GM12878 (cell line): Measurements from ENCODE around the gene AHNAK. TPM values are rescaled to one million over a fixed set of nuclear protein-coding genes. Genes with fewer than 3 reads are reported as not detected.

Experiments used
- BACH1 ChIP-seq: fragments of 450-650 bp; IDR thresholded peaks from 2 replicates; pipeline ENCODE4 v1.6.1; 2017; ENCODE audit warnings: mild to moderate bottlenecking, borderline replicate concordance
- CBX3 ChIP-seq: fragments of 200-600 bp; sonication (generic); IDR thresholded peaks from 2 replicates; pipeline ENCODE4 v1.6.1; 2016; ENCODE audit warnings: low read depth, borderline replicate concordance
- EGR1 ChIP-seq, 2 experiments: IDR thresholded peaks; 1 replicate in 1 of 2; 2 replicates in 1 of 2; pipeline ENCODE4 v1.6.1; 2011 to 2012; ENCODE audit warnings: low read depth in 2 of 2, low read length in 2 of 2, borderline replicate concordance in 1 of 2, mild to moderate bottlenecking in 1 of 2, moderate library complexity in 1 of 2
- EP300 ChIP-seq, 2 experiments: fragments of 150-350 bp in 1 of 2; IDR thresholded peaks; 2 replicates each; pipeline ENCODE4 v1.6.1; 2011 to 2012; ENCODE audit warnings: low read depth in 2 of 2, low read length in 2 of 2, borderline replicate concordance in 1 of 2, improper control_type of control experiment in 1 of 2, inconsistent platforms in 1 of 2; ENCODE audit not compliant: control insufficient read depth in 1 of 2
- FOXM1 ChIP-seq: IDR thresholded peaks from 2 replicates; pipeline ENCODE4 v1.6.1; 2012; ENCODE audit warnings: low read depth, mild to moderate bottlenecking, inconsistent platforms, low read length, moderate library complexity
- GATAD2B ChIP-seq: fragments of 450-650 bp; conservative IDR thresholded peaks from 2 replicates; pipeline ENCODE4 v1.6.1; 2017; ENCODE audit warnings: low read depth, mild to moderate bottlenecking, moderate library complexity
- HCFC1 ChIP-seq: fragments of 150-350 bp; IDR thresholded peaks from 2 replicates; pipeline ENCODE4 v1.6.1; 2014; ENCODE audit warnings: low read length
- IKZF1 ChIP-seq: fragments of 450-650 bp; conservative IDR thresholded peaks from 2 replicates; pipeline ENCODE4 v1.6.1; 2017; ENCODE audit warnings: antibody characterized with exemption, mild to moderate bottlenecking
- IKZF2 ChIP-seq, 2 experiments: fragments of 450-650 bp; IDR thresholded peaks; 2 replicates each; pipeline ENCODE4 v1.6.1; 2017; ENCODE audit warnings: mild to moderate bottlenecking in 2 of 2, moderate library complexity in 2 of 2
- JUNB ChIP-seq: IDR thresholded peaks from 2 replicates; pipeline ENCODE4 v1.6.1; 2016; ENCODE audit warnings: antibody characterized with exemption, mild to moderate bottlenecking
- MTA2 ChIP-seq: fragments of 450-650 bp; IDR thresholded peaks from 2 replicates; pipeline ENCODE4 v1.6.1; 2016; ENCODE audit warnings: low read depth, mild to moderate bottlenecking, moderate library complexity
- NBN ChIP-seq: fragments of 450-650 bp; IDR thresholded peaks from 2 replicates; pipeline ENCODE4 v1.6.1; 2016
- NFXL1 ChIP-seq: fragments of 450-650 bp; IDR thresholded peaks from 2 replicates; pipeline ENCODE4 v1.6.1; 2017; ENCODE audit warnings: antibody characterized with exemption, mild to moderate bottlenecking, borderline replicate concordance
- PKNOX1 ChIP-seq: fragments of 450-650 bp; IDR thresholded peaks from 2 replicates; pipeline ENCODE4 v1.6.1; 2016; ENCODE audit warnings: mild to moderate bottlenecking
- RELB ChIP-seq: fragments of 450-650 bp; IDR thresholded peaks from 2 replicates; pipeline ENCODE4 v1.6.1; 2017; ENCODE audit warnings: low read depth, mild to moderate bottlenecking, moderate library complexity
- SKIL ChIP-seq: fragments of 450-650 bp; IDR thresholded peaks from 2 replicates; pipeline ENCODE4 v1.6.1; 2017; ENCODE audit warnings: mild to moderate bottlenecking, low read depth, inconsistent platforms; ENCODE audit not compliant: poor library complexity, severe bottlenecking
- SMARCA5 ChIP-seq: fragments of 450-650 bp; IDR thresholded peaks from 2 replicates; pipeline ENCODE4 v1.6.1; 2017; ENCODE audit warnings: mild to moderate bottlenecking
- STAT1 ChIP-seq: fragments of 450-650 bp; conservative IDR thresholded peaks from 2 replicates; pipeline ENCODE4 v1.6.1; 2014; ENCODE audit warnings: antibody characterized with exemption, mild to moderate bottlenecking
- ZSCAN29 ChIP-seq: fragments of 450-650 bp; IDR thresholded peaks from 2 replicates; pipeline ENCODE4 v1.6.1; 2017; ENCODE audit warnings: mild to moderate bottlenecking, moderate library complexity
- polyA plus RNA-seq, 11 experiments: library from polyadenylated mRNA; depleted of rRNA in 4 of 11; unstranded in 6 of 11; stranded (reverse) in 5 of 11; fragments of >200 nt; fragmentation: Nextera tagmentation in 4 of 11; fragmentation: Illumina TruSeq in 1 of 11; extraction: Ambion mirVana in 4 of 11; extraction: Trizol in 1 of 11; gene quantifications; 1 replicate in 1 of 11; 2 replicates in 10 of 11; pipeline versions ENCODE4 v1.2.1 to v1.2.3, GENCODE V29; 2011 to 2016; ENCODE audit warnings: inconsistent platforms in 2 of 11, missing spikeins in 2 of 11, low read depth in 1 of 11
- total RNA-seq, 4 experiments: library from RNA; depleted of rRNA in 3 of 4; stranded (reverse); fragments of >200 nt in 3 of 4; fragmentation: Illumina TruSeq in 1 of 4; extraction: Trizol in 1 of 4; gene quantifications; 2 replicates each; pipeline versions ENCODE4 v1.2.1 to v1.2.3, GENCODE V29; 2013 to 2021

AHNAK gene
- total and polyA plus RNA-seq, 10 of the 15 experiments (the other 5 are each of a cell fraction or from before 2014, with no cell fraction given), result 0.76 to 90.3 (median 19.4) TPM

- TF ChIP-seq RELB (peak; percentile 82; the same call in 1 of the 2 replicates), NBN (peak; percentile 38; the same call in 1 of the 2 replicates), SMARCA5 (no peak), ZSCAN29 (no peak), CBX3 (no peak), MTA2 (peak; percentile 94), EP300 (IDR thresholded peaks at IDR 0.05; ENCODE audit: borderline replicate concordance in 1 of 2, control insufficient read depth in 1 of 2, low read depth in 2 of 2, low read length in 2 of 2) (peak; percentile 22 to 26; a peak in 2 of 4 replicates), JUNB (peak; percentile 30; the same call in 1 of the 2 replicates), GATAD2B (0 out of 2 replicates have a peak, but pooled peaks have one; percentile 8), FOXM1 (no peak), PKNOX1 (peak; percentile 87), HCFC1 (no peak), SKIL (peak; percentile 69), BACH1 (peak; percentile 42; the same call in 1 of the 2 replicates), IKZF1 (peak; percentile 77), IKZF2 (IDR thresholded peaks at IDR 0.05) (peak; percentile 81 to 83; a peak in 3 of 4 replicates), EGR1 (IDR thresholded peaks at IDR 0.05; ENCODE audit: borderline replicate concordance in 1 of 2, low read depth in 2 of 2, low read length in 2 of 2) (no peak), STAT1 (no peak), NFXL1 (no peak)
- TF ChIP-seq, all 136 proteins: peak for 19
These were observed 118.9 kb downstream of the AHNAK start (continued) for GRCh38 chr11:62427630-62428233.
